HG03432 (cell line): ENCODE results near the gene NFRKB.

Experiments
- ATAC-seq: cut with Tn5 transposase; IDR thresholded peaks from one replicate; pipeline ENCODE4 v1.9.1; 2021; ENCODE audit warnings: mild to moderate bottlenecking, moderate library complexity; ENCODE audit not compliant: unreplicated experiment

Gene NFRKB

DNA sequence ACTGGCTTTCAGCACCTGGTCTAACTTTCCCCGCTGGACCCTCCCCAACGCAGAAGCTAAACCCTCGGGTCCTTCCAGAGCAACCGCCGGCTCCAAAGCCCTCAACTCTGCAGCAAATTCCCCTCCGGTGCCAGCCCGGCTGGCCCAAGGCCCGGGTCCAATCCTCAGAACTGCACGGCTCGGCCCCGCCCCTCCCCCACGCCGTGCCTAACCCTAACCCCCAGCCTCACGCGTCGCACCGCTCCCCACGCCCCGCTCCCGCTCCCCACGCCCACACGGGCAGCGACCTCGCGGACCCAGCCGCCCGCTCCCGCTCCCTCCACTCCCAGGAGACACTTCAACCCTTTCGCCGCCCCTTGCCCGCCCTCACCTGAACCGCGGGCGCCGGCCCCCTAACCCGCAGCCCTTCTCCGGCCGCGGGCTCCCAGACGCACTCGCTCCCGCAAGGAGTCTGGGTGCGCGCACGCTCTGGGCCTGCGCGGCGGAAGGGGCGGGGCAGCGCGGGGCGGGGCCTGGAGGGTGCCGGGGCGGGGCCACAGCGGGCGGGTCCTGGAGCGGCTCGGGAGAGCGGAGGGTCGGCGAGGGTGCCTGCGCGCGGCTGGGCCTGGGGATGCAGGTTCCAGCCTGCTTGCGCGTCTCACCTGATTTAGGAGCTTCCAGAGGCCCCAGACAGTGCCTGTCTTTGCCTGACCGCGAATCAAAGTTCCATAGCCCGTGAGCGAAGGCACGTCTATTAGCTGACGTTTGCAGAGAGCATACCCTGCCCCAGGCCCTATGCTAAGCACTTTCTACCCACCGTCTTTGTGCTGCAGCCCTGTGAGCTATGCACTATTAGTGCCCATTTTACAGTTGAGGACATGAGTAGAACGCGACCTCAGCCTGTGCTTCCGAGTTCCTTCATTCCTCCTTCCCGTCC is at the start of gene NFRKB:
TSS of gene NFRKB (minus strand) at position 453 of the 916 bp plus-strand sequence. CDS start 2,729 bp downstream, outside the sequence.
- peak; percentile 97 for ATAC-seq

DNA sequence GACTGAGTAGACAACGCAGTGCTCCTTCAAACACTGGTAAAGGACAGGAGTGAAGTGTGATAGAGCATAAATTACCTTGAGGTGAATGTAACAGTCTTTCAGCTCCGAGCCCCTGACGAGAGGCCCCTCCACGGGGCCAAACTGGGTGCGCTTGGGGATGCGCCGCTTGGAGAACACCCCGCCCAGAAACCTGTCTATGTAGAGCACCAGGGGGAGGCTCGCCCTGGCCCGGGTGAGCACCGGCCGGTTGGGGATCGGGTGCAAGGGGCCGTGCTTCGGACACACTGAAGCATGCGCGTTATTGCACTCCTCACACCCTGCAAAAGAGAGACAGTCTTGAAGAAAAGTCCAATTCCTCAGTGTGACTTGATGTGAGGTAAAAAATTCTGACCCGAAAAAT is 49.3 kb upstream of the NFRKB start:
- ATAC-seq = no peak

DNA sequence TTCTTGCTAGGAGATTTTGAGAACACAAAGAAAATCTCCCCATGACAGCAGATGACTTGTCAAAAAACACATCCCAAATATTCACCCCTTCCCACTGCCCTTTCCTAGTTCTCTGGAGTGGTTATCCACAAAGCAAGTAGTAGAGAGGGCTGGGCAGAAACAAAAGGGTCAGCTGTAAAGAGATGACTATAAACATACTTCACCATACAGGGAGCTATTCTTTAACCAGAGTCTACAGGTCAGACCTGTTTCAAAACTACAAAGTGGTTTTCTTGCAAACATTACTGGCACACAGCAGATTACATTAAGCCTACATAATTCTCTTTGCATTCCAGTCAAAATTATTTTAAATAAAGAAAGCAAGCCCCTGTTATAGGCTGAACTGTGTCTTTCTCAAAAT is 47.7 kb upstream of the NFRKB start:
- ATAC-seq = no peak

DNA sequence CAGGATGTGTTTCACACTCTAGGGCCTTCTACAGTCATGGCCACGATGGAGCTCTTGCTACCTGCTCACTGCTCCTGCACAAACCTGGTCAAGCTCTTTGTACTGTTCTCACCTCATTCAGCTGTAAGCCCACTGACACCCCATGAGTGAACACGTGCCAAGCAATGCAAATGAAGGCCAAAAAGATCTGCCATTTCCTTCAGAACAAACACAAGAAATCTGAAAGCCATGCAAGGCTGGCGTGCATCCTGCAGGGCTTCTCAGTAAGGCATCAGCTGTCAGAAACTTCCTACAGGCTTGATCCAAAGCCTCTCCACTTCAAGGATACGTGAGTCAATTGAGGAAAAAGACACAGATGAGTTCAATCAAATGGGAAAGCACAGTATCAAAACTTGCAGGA is 44.1 kb upstream of the NFRKB start:
- no peak for ATAC-seq

DNA sequence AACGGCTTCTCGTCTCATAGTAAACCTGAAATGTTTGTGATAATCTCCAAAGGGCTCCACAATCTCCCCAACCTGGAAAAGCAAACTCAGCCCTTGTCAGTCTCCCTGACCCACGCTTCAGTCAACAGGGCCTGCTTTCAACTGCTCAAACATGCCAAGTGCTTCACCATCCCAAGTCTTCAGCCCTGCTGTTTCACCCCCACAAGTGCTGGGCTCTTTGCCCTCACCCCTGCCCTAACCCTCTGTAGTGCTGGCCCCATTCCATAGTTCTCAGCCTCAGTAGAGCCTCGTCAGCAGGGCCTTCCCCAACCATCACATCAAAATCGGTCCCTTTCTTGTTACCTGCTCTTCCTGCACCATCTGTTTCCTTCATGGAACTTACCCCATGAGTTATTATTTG is 43.4 kb upstream of the NFRKB start:
- no peak for ATAC-seq

DNA sequence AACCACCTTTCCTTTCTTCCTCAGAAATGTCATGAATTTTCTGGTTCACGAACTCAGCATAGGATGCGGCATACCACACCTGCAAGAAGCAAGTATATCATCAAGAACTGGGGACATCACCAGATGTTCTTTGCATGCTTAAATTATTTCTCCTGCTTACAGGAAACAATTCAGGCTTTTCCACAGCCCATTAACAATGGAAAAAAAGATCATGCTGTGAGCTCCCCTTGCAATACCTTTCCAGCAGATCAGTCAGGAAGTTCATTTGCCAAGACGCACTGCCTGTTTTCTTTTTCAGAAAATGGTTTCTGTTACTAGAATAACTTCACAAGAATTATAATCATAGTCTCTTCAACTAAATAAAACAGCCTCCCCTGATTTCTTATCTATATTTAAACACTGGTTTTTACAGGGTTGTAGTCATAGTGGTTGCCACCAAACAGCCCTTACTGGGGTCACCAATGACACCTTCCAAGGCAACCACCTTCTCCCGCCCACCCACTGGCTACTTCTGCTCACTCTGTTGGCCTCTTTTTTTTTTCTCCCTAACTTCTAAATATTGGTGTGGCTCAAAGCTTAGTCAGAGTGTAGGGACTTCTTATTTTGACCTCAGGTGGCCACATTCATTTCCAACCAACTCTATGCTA is 42.3 kb upstream of the NFRKB start:
- no peak for ATAC-seq

DNA sequence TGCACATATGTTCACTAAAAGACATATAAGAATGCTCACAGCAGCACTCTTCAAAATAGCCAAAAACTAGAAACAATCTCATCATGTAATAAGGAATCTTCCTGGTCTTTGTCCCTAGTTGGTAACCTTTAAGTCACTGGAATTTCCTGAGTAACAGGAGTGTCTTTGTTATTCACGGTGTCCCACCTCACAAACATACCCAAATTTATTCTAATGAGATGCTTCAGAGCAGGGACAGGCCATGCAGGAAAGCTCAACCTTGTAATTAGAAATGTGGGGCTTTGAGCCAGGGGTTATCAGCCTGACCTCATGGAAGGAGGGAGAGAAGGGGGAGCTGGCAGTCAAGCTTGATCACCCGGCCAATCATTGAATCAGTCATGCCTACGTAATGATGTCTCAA is 40.3 kb upstream of the NFRKB start:
- ATAC-seq = no peak

DNA sequence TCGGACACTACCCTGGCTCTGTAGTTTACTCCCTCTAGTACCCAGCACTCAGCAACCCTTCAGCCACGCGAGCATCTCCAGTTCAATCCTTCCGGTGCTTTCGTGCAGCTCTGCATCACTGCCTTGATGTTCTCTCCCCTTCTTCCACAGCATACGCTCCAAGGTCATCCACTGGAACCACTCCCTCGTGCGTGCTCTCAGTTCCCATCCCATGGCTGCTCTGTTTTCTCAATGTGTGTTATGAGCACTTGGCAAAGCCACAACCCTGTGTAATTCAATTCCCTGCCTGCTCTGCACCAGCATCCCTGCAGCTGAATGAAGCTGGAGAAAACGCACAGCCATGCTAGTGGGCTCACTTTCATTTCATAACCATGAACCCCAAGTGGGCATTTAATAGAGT is 38.5 kb upstream of the NFRKB start:
- no peak for ATAC-seq

DNA sequence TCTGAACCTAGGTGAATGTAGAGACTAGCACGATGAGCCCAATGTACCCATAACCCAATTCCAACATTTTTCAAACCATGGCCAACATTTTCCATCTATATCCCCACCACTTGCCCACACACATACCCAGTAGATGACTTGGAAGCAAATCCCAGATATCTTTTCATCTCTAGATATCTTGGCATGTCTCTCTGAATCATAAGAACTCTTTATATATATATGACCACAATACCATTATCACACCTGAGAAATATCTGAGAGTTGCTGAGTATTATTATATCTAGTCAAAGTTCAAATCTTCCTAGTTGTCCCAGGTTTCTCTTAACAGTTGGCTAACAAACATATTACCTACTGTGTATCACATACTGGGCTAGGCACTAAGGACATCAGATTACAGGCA is 37.9 kb upstream of the NFRKB start:
- no peak for ATAC-seq

DNA sequence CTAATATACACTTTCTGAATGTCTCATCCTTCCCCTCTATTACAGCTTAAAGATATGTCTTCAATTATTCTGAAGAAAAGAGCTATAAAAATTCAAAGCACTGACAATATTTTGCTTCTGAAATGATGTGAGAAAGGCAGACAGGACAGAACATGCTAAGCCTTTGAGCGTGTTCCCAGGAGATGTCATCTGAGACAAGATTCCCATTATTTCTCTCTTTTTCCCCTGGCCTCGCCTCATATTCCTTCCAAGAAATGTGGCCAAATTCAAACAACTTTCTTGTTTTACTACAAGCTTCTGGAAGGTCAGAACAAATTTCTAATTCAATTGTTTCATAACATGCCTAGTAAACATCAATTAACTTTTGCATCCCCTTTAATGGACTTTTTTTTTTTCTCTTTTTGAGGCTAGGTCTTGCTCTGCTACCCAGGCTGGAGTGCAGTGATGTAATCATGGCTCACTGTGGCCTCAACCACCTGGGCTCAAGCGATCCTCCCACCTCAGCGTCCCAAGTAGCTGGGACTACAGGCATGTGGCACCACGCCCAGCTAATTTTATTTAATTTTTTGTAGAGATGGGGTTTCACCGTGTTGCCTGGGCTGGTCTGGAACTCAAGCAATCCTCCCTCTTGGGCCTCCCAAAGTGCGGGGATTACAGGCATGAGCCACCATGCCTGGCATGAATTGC is 37.1 kb upstream of the NFRKB start:
- no peak for ATAC-seq

DNA sequence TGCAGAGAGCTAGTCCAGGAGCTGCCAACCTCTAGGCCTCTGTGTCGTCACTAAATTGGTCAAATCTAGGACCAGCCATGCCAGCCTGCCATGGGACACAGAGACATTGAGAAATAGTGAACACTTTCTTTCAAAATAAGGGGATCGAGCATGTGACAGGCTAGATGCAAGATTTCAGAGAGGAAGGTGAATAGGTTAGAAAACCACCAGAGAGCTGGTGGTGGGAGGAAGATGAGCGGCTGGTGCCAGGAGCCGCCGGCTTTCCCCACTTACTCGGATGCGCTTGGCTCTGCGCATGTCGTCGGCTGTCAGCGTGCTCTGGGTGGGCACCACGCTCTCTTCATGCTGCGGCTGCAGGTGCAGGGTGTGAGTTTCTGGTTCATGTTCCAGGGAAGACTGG is 35.4 kb upstream of the NFRKB start:
- no peak for ATAC-seq

DNA sequence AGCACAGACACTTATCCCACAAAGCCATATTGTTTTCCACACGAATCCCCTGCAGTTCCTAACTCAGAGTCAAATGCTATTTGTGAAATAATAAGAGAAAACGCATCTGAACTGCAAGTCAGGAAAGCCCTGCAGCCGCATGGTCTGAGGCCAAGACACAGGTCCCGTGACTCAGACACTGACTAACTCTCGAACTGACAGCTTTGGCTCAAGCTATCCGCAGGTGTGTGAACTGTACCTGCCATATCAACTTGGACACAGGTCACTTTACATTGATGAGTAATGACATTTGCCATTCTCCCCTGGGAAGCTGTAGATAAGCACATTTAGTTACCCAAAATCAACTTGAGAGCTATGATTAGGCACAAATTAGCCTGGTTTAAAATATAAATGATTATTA is 34.9 kb upstream of the NFRKB start:
- no peak for ATAC-seq

DNA sequence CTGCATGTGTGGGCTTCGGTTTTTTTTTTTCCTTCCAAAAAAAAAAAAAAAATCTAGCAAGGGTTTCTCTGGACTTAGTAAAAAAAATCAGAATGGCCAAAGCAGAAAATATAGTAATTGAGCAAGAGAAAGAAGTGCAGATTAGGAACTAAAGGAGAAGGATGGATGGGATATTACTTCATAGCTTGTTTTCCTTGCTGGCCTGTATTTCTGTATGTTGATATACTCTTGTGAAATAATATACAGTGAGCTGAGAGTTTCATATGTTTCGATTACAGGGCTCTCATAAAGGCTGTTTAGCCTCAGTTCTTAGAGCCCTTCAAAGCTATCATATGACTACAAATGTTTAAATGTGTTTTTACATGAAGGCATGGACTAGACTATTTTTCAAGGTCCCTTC is 34.3 kb upstream of the NFRKB start:
- ATAC-seq = no peak

DNA sequence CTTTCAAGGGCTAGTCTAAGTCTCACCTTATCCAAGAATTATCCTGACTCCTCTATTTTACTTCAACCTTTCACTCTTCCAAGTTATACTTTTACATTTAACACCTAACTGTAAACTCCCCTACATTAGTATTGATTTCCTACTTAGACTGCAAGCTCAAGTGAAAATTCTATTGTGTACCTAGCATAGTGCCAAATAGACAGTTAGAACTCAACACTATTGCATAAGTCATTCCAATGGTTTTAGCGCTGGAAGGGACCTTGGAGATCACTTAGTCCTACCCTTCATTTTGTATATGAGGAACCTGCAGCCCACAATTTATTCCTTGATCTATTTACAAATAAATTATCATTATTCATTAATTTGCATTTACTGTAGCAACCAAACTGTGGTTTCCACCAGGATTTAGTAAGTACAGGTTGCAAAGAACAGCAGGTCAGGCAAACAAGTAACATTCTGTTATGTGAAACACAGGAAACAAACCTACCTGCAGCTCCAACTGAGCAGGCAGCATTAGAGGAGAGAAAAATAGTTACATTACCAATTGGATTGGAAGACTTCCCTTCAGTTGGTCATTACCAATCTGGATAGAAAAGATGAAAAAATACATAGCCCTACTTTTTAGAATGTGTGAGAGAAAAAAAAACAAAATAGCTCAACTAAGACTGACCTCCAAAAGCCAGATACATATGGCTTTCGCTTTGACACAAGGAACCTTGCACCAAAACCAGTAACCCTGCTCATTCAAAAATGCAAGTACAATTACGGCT is 33.7 kb upstream of the NFRKB start:
- no peak for ATAC-seq

DNA sequence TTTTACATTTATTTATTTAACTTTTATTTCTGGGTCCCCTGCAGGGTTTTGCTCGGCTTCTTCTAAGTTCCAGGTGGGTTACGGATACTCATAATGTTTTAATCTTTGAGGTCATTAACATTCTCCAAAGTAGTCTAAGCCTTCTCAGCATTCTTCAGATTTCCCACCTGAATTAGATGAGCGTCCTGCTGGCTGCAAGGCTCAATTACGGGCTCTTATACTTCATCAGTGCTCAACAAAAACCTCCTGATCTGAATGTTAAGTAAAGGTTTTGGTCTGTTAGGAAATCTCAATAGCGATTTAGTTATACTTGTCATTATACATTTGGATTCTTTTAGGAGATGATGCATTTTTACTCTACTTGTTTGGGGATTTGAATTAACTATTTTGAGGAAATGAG is 27.3 kb upstream of the NFRKB start:
- no peak for ATAC-seq

DNA sequence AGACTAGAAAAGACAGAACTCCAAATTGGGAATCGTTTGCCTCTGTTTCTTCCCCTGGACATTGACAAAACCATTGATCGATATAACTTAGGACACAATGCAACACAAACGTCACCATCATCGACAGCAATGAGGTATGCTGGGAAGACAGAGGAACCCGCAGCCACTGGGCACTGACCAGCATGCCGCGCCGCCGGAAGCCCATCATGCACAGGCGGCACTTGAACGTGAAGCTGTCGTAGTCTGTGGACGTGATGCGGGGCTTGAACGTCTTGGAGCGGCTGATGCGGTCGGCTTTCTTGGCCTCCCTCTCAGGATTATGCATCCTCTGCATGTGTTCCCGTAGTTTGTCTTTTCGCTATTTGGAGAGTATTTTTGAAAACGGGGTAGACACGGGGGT is 23.0 kb upstream of the NFRKB start:
- no peak for ATAC-seq

DNA sequence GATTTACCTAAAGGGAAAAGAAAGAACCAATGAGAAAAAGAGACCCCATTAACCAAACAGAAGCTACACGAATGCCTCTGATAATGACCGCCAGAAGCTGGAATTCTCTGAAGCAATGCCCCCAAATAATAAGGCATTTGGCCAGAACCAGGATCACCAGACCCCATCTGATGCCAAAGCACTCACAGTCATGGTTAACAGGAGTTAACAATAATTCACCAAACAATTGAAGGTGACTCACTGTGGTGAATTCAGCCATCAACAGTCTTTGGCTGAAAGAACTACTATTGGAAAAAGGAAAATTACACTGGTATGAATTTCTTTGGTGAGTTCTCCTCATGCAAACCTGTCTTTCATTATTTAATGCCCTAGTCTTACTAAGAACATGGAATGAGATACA is 21.9 kb upstream of the NFRKB start:
- no peak for ATAC-seq

DNA sequence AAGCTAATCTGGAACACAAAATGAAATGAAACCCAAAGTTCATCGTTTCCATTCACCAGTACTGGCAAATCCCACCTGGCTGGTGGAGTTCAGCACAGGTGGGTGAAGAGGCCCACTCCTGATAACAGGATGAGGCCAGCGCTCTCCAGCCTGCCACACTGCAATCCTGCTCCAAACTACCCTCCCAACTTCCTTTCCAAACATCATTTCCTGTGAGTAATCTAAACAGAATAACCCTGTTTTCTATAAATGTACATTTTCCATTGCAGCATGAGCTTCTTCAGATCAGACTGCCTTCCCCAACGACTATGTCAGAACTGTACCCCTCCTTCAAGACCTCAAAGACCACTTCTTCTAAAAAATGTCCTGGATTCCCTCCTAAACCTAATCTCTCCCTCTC is 15.9 kb upstream of the NFRKB start:
- ATAC-seq = no peak

DNA sequence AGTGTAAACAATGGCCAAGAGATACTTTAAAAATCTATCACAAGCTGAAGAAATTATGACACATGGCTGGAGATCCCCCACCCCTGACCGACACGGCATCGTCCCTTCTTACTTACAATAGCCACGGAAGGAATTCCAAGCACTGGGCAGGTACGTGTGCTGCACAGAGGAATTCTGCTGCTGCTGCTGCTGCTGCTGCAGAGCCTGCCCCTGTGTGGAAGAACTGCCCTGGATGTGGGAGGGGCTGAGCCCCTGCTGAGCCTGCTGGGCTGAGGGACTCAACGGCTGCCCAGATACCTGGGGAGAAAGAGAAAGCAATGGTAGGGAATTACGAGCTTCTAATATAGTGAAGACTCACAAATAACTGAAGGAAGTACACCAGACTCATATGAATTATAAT is 15.0 kb upstream of the NFRKB start:
- ATAC-seq = no peak

DNA sequence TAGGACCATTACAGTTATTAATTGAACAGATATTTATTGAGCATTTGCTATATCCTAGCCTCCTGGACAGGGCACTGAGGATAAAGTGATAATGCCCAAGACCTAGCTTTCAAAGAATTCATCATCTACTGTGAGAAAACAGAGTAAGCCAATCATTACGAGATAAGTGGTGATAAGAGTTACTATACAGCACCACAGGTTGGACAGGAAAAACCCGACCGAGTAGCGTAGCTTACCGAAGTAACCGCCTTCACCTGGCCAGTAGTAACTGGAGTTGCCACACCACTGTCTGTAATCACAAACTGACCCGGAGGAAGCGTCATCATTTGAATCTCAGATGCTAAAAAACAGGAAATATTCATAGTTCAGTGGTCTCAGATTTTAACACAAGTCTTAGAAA is 10.0 kb upstream of the NFRKB start:
- no peak for ATAC-seq

DNA sequence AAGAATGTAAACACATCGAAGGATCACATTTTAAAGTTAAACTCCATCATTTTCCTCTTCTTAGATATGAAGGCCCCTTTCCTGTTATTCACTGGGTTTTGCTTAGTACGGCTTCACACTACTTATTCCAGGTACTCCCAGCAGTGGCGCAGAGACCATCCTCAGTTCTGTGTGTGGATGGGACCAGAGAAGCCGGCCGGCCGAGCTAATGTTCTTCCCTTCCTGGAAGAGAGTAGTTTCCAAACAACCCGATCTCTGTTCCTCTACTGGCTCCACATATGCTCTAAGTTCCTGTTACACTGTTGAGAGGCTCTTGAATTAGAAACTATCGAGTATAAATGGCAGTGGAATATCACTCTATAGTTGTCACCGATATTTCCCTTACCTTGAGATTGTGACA is 684 bp upstream of the NFRKB start:
- ATAC-seq = no peak
